C4-2B (cell line): ENCODE data around the gene KIF4A.

ENCODE experiments used
- CTCF ChIP-seq: fragments of 450-650 bp; conservative IDR thresholded peaks from 2 replicates; pipeline ENCODE4 v1.5.1; 2017; ENCODE audit warnings: mild to moderate bottlenecking
- ZFX ChIP-seq: fragments of 450-650 bp; IDR thresholded peaks from 2 replicates; pipeline ENCODE4 v1.6.1; 2017

- no peak for TF ChIP-seq CTCF
- TF ChIP-seq ZFX = no peak
Measured at GRCh38 chrX:70336767-70337166, 46.9 kb downstream of the KIF4A start.
